GM19455 (cell line): Measurements from ENCODE around the gene POU2AF2.
"Not testable (repeated sequence)": the region's sequence is repeated elsewhere in the genome, so short reads cannot be mapped to it uniquely, and the experiment has no call there.

Experiments
- ATAC-seq: cut with Tn5 transposase; IDR thresholded peaks from one replicate; pipeline ENCODE4 v1.9.1; 2021; ENCODE audit not compliant: unreplicated experiment

POU2AF2 gene

GRCh38 chr11:111245425-111245824, at the start of gene POU2AF2:
POU2AF2 (plus strand) TSS chr11:111245725; CDS start chr11:111245854, 129 bp downstream.
- ATAC-seq: no peak

GRCh38 chr11:111200010-111200534, 45.5 kb upstream of the POU2AF2 start:
- ATAC-seq: no peak

DNA sequence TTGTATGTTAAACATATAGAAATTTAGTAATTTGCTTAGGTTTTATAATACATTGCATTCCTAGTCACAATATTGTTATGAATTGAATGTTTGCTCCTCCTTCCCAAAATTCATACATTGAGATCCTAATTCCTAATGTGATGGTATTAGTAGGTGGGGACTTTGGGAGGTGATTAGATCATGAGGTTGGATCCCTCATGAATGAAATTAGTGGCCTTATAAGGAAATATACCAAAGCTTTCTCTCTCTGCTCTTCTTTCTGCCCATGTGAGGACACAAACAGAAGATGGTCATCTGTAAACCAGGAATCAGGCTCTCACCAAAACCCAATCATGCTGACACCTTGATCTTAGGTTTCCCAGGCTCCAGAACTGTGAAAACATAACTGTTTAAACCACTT, 41.3 kb upstream of the POU2AF2 start:
- ATAC-seq: no peak

- no peak for ATAC-seq
Measured at GRCh38 chr11:111205632-111206385, 39.7 kb upstream of the POU2AF2 start.

DNA sequence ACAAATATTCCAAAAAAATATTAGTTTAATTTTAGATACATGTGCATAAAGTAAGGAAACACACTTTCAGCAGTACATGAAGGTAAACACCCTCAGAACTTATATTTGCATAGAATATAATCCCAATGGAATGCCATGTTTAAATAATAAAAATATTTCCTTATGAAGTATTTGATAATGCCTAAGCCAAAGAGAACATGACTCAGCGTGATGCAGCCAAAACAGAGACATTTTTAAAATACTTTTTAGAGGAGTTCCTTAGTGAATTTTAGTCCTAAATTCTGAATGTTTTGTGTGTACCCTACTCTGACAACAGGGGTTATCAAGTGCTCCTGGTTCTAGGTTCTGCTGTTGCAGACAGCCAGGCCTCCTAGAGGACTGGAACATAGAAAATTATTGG, 39.1 kb upstream of the POU2AF2 start:
- no peak for ATAC-seq

- ATAC-seq: no peak
Measured at GRCh38 chr11:111207213-111207612, 38.3 kb upstream of the POU2AF2 start.

DNA sequence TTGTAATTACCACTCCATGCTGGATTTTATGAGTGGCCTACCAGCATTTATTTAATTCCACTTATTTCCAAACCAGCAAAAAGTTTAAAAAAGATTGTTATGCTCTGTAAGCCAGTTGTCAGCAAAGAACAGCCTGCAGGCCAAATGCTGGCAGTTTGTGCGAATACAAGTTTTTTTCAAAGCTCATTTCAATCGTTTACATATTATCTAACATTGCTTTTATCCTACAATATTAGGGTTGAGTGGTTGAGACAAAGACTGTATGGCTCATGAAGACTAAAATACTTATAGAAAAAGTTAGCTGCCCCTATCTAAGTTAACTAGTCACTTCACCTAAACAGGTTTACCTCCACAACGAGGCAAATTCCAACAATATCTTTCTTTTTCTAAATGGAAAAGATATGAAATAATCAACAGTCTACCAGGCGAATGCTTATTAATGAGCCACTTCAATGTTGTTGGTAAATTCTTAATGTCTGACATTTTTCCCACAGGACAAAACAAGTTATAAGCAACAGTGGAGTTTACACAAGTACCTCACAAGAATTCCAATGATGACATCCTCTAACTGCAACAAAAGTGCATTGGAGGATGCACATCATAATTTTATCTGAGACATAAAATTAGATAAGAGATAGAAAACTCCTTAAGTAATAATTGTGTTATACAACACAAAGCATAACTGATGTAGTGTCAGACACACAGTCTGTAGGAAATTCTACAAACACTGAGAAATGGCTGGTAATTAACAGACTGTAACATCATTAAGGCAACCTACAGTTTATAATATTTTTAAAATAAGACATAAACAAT, 35.8 kb upstream of the POU2AF2 start:
- no peak for ATAC-seq

- no peak for ATAC-seq
Measured at GRCh38 chr11:111213256-111213655, 32.3 kb upstream of the POU2AF2 start.

- no peak for ATAC-seq
Measured at GRCh38 chr11:111220721-111221120, 24.8 kb upstream of the POU2AF2 start.

DNA sequence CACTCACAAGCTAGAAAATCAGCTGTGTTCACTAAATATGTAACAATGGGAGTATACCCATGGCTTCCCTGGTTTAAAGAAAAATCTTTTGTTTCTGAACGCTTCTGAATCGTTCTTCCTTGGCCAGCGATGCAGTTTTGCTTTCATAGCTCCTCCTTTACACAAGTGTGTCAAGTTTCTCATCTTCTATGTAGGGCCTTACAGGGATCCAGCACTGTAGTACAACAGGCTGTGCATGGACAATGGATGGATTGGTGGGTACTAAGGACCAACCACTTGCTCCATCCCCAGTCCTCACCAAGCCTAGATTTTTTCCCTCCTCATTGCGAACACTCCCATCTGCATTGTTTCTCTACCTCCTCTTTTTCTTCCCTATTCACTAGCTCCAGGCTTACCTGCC, 24.3 kb upstream of the POU2AF2 start:
- ATAC-seq: no peak

DNA sequence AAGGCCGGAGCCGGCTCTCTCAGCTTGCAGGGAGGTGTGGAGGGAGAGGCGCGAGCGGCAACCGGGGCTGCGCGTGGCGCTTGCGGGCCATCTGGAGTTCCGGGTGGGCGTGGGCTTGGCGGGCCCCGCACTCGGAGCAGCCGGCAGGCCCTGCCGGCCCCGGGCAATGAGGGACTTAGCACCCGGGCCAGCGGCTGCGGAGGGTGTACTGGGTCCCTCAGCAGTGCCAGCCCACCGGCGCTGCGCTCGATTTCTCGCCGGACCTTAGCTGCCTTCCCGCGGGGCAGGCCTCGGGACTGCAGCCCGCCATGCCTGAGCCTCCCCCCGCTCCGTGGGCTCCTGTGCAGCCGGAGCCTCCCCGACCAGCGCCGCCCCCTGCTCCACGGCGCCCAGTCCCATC, 23.6 kb upstream of the POU2AF2 start:
- ATAC-seq: not testable (repeated sequence)

GRCh38 chr11:111222821-111223455, 22.6 kb upstream of the POU2AF2 start:
- ATAC-seq: not testable (repeated sequence)

GRCh38 chr11:111225881-111226280, 19.6 kb upstream of the POU2AF2 start:
- no peak for ATAC-seq

GRCh38 chr11:111229604-111230003, 15.9 kb upstream of the POU2AF2 start:
- ATAC-seq: no peak

DNA sequence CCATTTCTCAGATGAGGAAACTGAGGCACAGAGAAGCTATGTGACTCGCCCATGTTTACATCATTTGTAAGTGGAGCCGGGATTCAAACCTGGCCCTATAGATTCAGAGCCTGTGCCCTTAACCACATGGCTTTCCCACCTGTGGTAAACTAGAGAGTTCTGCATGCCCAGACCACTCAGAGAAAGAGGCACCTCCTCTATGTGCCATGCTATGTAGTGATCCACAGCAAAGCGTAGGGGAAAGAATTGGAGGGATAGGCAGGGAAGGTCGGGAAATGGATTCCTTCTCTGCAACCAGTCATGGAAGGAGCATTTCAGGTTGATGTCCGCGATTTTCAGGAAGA, 15.4 kb upstream of the POU2AF2 start:
- ATAC-seq: peak; percentile 52

- no peak for ATAC-seq
Measured at GRCh38 chr11:111231836-111232235, 13.7 kb upstream of the POU2AF2 start.

- ATAC-seq: no peak
Measured at GRCh38 chr11:111236383-111236782, 9.1 kb upstream of the POU2AF2 start.

DNA sequence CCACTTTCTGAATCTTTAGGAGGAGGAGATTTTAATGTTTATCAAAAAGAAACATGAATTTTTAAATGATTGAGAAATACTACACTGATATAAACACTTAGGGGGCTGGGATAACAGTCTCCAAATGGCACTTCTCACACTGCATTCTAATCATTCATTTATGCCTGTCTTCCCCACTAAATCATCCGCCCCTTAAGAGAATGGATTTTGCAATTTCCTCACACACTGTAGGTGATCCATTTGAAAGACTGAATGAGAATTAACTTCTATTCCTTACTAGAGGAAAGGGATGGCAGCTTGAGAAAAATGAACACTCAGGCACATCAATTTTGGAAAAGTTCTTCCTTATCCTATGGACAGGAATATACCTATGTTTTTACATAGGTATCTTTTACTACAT, 7.6 kb upstream of the POU2AF2 start:
- no peak for ATAC-seq

DNA sequence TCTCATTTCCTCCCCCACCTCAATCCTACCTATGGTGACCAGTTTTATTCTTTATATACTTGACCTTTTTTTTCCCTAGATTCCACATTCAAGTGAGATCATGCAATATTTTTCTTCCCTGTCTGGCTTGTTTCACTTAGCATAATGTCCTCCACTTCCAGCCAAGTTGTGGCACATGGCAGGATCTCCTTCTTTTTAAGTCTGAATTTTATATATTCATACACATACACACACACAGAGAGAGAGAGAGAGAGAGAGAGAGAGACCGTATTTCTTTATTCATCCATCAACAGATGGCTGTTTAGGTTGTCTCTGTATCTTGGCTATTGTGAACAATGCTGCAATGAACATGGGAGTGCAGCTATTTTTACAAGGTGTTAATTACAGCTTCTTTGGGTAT, 1.4 kb downstream of the POU2AF2 start:
- no peak for ATAC-seq

DNA sequence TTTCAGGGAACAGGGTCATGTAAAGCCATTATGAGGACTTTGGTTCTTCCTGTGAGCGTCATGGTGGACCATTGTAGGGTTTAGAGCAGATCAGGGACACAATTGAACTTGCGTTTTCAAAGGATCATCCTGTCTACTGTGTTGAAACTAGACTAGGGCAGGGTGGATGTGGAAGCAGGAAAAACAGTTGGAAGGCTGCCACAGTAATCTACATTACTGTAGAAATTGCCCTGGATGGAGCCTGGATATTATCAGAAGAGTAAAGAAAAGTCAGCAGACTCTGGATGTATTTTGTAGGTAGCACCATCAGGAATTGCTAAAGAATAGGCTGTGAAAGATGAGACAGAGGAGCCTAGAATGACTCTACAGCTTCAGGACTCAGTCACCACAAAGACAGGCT, 5.4 kb downstream of the POU2AF2 start:
- ATAC-seq: no peak

DNA sequence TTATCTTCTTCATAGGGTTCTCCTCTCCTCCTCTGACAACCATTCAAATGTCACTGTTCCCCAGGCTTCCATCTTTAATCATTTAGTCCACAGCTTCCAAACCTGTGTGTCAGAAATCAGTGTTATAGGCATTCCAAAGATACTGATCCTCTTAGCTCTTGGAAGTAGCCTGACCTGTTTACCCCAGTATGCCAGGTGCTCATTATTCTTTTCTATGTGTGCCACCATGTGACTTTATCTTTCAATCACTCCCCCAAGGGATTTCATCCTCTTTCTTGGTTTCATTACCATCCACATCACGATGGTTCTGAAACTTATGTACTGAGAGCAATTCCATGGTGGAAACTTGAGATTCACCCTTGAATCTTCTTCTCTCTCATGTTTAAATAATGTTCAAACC, 7.6 kb downstream of the POU2AF2 start:
- ATAC-seq: no peak

DNA sequence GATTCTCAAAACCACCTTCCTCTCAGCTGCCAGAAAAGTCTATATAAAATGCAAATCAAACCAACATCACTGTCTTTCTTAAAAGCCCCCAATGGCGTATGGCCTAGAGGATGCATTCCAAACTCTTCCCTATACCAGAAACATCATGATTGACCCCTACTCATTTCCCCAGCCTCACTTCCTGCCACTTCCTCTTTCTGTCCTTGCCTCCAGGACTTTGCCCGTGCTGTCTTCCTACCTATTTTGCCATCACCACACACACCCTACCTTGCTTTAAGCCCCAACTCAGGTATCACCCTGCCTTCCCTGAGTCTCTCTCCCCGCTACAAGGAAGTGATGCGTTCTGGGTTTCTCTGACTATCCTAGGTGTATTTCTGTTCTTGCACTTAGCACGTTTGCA, 8.1 kb downstream of the POU2AF2 start:
- no peak for ATAC-seq
